H1 (cell line): Measurements from ENCODE around the gene DENND2A. TPM values are rescaled to one million over a fixed set of nuclear protein-coding genes. Genes with fewer than 3 reads are reported as not detected.

ENCODE experiments used
- ASH2L ChIP-seq: fragments of 200-600, 300-600 bp; sonication (generic); IDR thresholded peaks from one replicate; pipeline ENCODE4 v1.7.1; 2017; ENCODE audit warnings: low read length
- BRCA1 ChIP-seq: IDR thresholded peaks from 2 replicates; pipeline ENCODE4 v1.6.1; 2012; ENCODE audit warnings: low read depth, low read length, improper control_type of control experiment
- CBX8 ChIP-seq: fragments of 300-800, 300-1000 bp; sonication (generic); IDR thresholded peaks from 2 replicates; pipeline ENCODE4 v1.7.1; 2016; ENCODE audit warnings: low read depth, low read length, borderline replicate concordance
- CEBPB ChIP-seq: IDR thresholded peaks from 2 replicates; pipeline ENCODE4 v1.6.1; 2012; ENCODE audit warnings: low read depth, low read length
- CHD1 ChIP-seq: IDR thresholded peaks from 2 replicates; pipeline ENCODE4 v1.6.1; 2012; ENCODE audit warnings: low read depth, low read length, improper control_type of control experiment
- FOSL1 ChIP-seq: IDR thresholded peaks from 2 replicates; pipeline ENCODE4 v1.6.1; 2011; ENCODE audit warnings: mild to moderate bottlenecking, low read depth, low read length, moderate library complexity; ENCODE audit not compliant: insufficient read depth
- TAF1 ChIP-seq: IDR thresholded peaks from 2 replicates; pipeline ENCODE4 v1.6.1; 2011; ENCODE audit warnings: mild to moderate bottlenecking, low read depth, low read length
- TAF7 ChIP-seq: optimal IDR thresholded peaks from 2 replicates; pipeline ENCODE3; 2011; ENCODE audit warnings: low read depth, mild to moderate bottlenecking, inconsistent platforms, low read length, moderate library complexity, borderline replicate concordance
- ZNF274 ChIP-seq: IDR thresholded peaks from 2 replicates; pipeline ENCODE4 v1.7.0; 2012; ENCODE audit warnings: low read length, borderline replicate concordance; ENCODE audit errors: extremely low read depth
- polyA plus RNA-seq, 7 experiments: library from polyadenylated mRNA; depleted of rRNA in 3 of 7; stranded (reverse) in 5 of 7; unstranded in 2 of 7; fragments of >200 nt in 5 of 7; fragments of 200-250 nt in 2 of 7; gene quantifications; 1 replicate in 5 of 7; 2 replicates in 1 of 7; 4 replicates in 1 of 7; pipeline versions ENCODE4 v1.2.1 to v1.2.3, GENCODE V29; 2011 to 2013; ENCODE audit warnings: missing spikeins in 2 of 7, mixed read lengths in 2 of 7
- total RNA-seq: library from RNA; stranded (reverse); fragmentation: NEBNext Ultra II Directional; extraction: Animal tissue kit (Norgen Biotek cat#: 25700); gene quantifications from 2 replicates; pipeline ENCODE4 v1.2.1, GENCODE V29; 2021
- TF ChIP-seq, protein P1 (sequence below): fragments of 300-600 bp; sonication (generic); IDR thresholded peaks from 2 replicates; pipeline ENCODE4 v1.7.1; 2012; ENCODE audit warnings: low read length, moderate library complexity, mild to moderate bottlenecking, inconsistent platforms; ENCODE audit not compliant: insufficient replicate concordance

DENND2A gene
- total and polyA plus RNA-seq, 2 of the 8 experiments (the other 6 are each of a cell fraction or from before 2014, with no cell fraction given), result 5.0 to 13.0 TPM

DNA sequence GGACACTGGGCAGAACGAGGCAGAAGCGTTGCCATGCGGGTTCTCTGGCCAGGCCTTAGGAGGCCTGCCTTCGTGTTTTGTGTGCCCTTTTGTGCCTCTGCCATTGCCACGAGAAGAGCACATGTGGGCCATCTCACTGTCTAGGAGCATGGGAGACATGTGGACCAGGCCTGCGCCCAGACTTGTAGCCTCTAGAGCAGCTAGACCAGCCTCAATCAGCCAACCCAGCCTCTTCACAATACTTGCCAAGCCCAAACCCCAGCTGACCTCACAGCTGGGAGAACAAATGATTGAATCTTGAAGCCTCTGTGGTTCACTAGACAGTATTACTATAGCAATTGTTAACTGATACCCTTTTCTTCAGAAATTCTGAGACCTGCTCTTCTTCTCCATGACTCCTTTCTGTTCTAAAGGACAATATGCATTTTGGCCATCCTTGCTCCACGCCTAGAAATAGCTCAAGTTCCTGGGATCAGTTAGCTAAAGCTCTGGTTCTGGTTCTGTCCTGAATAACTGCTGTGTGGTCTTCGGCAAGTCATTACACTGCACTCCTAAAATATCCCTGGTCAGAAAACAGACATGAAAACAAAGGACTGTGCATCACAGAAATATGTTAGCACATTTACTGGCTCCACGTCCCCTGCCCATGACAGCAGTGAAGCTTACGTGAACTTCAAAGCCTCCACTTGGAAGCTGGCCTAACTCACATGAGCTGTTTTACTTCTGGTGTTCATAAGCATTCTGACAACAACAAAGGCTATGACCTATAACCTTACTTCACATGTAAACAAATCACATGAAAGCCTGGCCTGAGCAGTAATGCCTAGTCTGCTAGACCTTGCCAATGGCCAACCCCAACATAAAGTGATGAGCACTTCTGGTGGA lies 89.0 kb downstream of the DENND2A start (continued):
- TF ChIP-seq, protein P1, sequence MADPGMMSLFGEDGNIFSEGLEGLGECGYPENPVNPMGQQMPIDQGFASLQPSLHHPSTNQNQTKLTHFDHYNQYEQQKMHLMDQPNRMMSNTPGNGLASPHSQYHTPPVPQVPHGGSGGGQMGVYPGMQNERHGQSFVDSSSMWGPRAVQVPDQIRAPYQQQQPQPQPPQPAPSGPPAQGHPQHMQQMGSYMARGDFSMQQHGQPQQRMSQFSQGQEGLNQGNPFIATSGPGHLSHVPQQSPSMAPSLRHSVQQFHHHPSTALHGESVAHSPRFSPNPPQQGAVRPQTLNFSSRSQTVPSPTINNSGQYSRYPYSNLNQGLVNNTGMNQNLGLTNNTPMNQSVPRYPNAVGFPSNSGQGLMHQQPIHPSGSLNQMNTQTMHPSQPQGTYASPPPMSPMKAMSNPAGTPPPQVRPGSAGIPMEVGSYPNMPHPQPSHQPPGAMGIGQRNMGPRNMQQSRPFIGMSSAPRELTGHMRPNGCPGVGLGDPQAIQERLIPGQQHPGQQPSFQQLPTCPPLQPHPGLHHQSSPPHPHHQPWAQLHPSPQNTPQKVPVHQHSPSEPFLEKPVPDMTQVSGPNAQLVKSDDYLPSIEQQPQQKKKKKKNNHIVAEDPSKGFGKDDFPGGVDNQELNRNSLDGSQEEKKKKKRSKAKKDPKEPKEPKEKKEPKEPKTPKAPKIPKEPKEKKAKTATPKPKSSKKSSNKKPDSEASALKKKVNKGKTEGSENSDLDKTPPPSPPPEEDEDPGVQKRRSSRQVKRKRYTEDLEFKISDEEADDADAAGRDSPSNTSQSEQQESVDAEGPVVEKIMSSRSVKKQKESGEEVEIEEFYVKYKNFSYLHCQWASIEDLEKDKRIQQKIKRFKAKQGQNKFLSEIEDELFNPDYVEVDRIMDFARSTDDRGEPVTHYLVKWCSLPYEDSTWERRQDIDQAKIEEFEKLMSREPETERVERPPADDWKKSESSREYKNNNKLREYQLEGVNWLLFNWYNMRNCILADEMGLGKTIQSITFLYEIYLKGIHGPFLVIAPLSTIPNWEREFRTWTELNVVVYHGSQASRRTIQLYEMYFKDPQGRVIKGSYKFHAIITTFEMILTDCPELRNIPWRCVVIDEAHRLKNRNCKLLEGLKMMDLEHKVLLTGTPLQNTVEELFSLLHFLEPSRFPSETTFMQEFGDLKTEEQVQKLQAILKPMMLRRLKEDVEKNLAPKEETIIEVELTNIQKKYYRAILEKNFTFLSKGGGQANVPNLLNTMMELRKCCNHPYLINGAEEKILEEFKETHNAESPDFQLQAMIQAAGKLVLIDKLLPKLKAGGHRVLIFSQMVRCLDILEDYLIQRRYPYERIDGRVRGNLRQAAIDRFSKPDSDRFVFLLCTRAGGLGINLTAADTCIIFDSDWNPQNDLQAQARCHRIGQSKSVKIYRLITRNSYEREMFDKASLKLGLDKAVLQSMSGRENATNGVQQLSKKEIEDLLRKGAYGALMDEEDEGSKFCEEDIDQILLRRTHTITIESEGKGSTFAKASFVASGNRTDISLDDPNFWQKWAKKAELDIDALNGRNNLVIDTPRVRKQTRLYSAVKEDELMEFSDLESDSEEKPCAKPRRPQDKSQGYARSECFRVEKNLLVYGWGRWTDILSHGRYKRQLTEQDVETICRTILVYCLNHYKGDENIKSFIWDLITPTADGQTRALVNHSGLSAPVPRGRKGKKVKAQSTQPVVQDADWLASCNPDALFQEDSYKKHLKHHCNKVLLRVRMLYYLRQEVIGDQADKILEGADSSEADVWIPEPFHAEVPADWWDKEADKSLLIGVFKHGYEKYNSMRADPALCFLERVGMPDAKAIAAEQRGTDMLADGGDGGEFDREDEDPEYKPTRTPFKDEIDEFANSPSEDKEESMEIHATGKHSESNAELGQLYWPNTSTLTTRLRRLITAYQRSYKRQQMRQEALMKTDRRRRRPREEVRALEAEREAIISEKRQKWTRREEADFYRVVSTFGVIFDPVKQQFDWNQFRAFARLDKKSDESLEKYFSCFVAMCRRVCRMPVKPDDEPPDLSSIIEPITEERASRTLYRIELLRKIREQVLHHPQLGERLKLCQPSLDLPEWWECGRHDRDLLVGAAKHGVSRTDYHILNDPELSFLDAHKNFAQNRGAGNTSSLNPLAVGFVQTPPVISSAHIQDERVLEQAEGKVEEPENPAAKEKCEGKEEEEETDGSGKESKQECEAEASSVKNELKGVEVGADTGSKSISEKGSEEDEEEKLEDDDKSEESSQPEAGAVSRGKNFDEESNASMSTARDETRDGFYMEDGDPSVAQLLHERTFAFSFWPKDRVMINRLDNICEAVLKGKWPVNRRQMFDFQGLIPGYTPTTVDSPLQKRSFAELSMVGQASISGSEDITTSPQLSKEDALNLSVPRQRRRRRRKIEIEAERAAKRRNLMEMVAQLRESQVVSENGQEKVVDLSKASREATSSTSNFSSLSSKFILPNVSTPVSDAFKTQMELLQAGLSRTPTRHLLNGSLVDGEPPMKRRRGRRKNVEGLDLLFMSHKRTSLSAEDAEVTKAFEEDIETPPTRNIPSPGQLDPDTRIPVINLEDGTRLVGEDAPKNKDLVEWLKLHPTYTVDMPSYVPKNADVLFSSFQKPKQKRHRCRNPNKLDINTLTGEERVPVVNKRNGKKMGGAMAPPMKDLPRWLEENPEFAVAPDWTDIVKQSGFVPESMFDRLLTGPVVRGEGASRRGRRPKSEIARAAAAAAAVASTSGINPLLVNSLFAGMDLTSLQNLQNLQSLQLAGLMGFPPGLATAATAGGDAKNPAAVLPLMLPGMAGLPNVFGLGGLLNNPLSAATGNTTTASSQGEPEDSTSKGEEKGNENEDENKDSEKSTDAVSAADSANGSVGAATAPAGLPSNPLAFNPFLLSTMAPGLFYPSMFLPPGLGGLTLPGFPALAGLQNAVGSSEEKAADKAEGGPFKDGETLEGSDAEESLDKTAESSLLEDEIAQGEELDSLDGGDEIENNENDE, result no peak
- no peak for TF ChIP-seq BRCA1
- TF ChIP-seq CBX8, result no peak
- TF ChIP-seq TAF1, result no peak
- TF ChIP-seq ASH2L, result no peak
- no peak for TF ChIP-seq CEBPB
- no peak for TF ChIP-seq ZNF274
- no peak for TF ChIP-seq CHD1
- TF ChIP-seq FOSL1, result no peak
- no peak for TF ChIP-seq TAF7
